Stimulated activated CD8-positive, alpha-beta memory T cell treated with anti-CD3 and anti-CD28 coated beads, Interleukin-2, amount 100 ng/mL, for 48 hours (primary cell): ENCODE measurements around the gene ARAP3.
A peak's percentile ranks its signal among the peaks of the same experiment; 100 is the strongest.

Experiments used
- DNase-seq, 2 donors: peaks; one replicate each; pipeline ENCODE4 v3.0.0-alpha.2; 2020; ENCODE audit warnings: low read depth in 2 of 2

ARAP3 gene

GRCh38 chr5:141703133-141703561, 21.1 kb upstream of the ARAP3 start:
- no peak for DNase-seq

GRCh38 chr5:141701360-141702119, 19.5 kb upstream of the ARAP3 start:
- no peak for DNase-seq

GRCh38 chr5:141697586-141697985, 15.6 kb upstream of the ARAP3 start:
- DNase-seq = no peak

GRCh38 chr5:141696431-141696830, 14.4 kb upstream of the ARAP3 start:
- no peak for DNase-seq

GRCh38 chr5:141695627-141696215, 13.7 kb upstream of the ARAP3 start:
- DNase-seq = no peak

GRCh38 chr5:141694479-141694878, 12.4 kb upstream of the ARAP3 start:
- no peak for DNase-seq

GRCh38 chr5:141692919-141693725, 11.1 kb upstream of the ARAP3 start:
- peak; percentile 42 to 65 for DNase-seq

- DNase-seq = no peak
Observed at GRCh38 chr5:141692533-141692888, 10.5 kb upstream of the ARAP3 start.

- DNase-seq = peak; percentile 75 to 85
Observed at GRCh38 chr5:141691867-141692532, 10.0 kb upstream of the ARAP3 start.

GRCh38 chr5:141691286-141691866, 9.3 kb upstream of the ARAP3 start:
- no peak for DNase-seq

GRCh38 chr5:141686648-141687416, 4.8 kb upstream of the ARAP3 start:
- DNase-seq = no peak

GRCh38 chr5:141685591-141685990, 3.6 kb upstream of the ARAP3 start:
- DNase-seq = no peak

GRCh38 chr5:141683596-141684141, 1.6 kb upstream of the ARAP3 start:
- no peak for DNase-seq

GRCh38 chr5:141681295-141681694, 735 bp downstream of the ARAP3 start:
- DNase-seq = no peak

GRCh38 chr5:141680751-141681201, 1.3 kb downstream of the ARAP3 start:
- DNase-seq = no peak

GRCh38 chr5:141680178-141680577, 1.9 kb downstream of the ARAP3 start:
- DNase-seq = no peak

GRCh38 chr5:141677415-141677814, 4.6 kb downstream of the ARAP3 start:
- no peak for DNase-seq

- DNase-seq = no peak
Observed at GRCh38 chr5:141675672-141676071, 6.4 kb downstream of the ARAP3 start.

GRCh38 chr5:141674747-141675146, 7.3 kb downstream of the ARAP3 start:
- DNase-seq = no peak
